Progenitor cell of endocrine pancreas (in vitro differentiated cells): ENCODE results near the gene GRIA4. TPM values are rescaled to one million over a fixed set of nuclear protein-coding genes. Genes with fewer than 3 reads are reported as not detected.

Experiments used
- DNase-seq: peaks from one replicate; pipeline ENCODE4 v3.0.0; 2021; ENCODE audit warnings: low spot score; ENCODE audit not compliant: unreplicated experiment
- H3K27ac Mint-ChIP-seq: 2 replicates; pipeline ENCODE4 v1.8.0; 2021; ENCODE audit warnings: mild to moderate bottlenecking, moderate library complexity, mixed read lengths
- H3K27me3 Mint-ChIP-seq: 2 replicates; pipeline ENCODE4 v1.8.0; 2021; ENCODE audit warnings: mixed read lengths
- H3K36me3 Mint-ChIP-seq: 2 replicates; pipeline ENCODE4 v1.8.0; 2022; ENCODE audit warnings: mixed read lengths; ENCODE audit not compliant: insufficient read depth
- H3K4me1 Mint-ChIP-seq: 2 replicates; pipeline ENCODE4 v1.8.0; 2021; ENCODE audit warnings: low read depth, mixed read lengths
- H3K4me3 Mint-ChIP-seq: 2 replicates; pipeline ENCODE4 v1.8.0; 2021; ENCODE audit warnings: low read depth, mild to moderate bottlenecking, moderate library complexity, mixed read lengths
- H3K9me3 Mint-ChIP-seq: 2 replicates; pipeline ENCODE4 v1.8.0; 2021; ENCODE audit warnings: low read depth, mixed read lengths
- total RNA-seq: library from RNA; stranded (reverse); gene quantifications from 2 replicates; pipeline ENCODE4 v1.2.1, GENCODE V29; 2021
- TF ChIP-seq, protein P1 (sequence below): fragments of 200-600 bp; sonication (generic); IDR thresholded peaks from one replicate; pipeline ENCODE4 v1.5.0; 2021; ENCODE audit warnings: antibody characterized with exemption, mild to moderate bottlenecking; ENCODE audit not compliant: unreplicated experiment

Gene GRIA4
- total RNA-seq, 1 donor from 2014 or later = 1.3 TPM

DNA sequence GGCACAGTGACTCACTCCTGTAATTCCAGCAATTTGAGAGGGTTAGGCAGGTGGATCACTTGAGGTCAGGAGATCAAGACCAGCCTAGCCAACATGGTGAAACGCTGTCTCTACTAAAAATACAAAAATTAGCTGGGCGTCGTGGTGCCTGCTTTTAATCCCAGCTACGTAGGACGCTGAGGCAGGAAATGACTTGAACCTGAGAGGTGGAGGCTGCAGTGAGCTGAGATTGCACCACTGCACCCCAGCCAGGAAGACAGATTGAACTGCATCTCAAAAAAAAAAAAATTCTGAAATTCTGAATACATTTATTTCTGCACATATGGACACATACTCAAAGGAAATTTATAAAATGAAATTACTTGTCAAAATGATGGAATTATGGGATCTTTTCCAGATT is 103.2 kb downstream of the GRIA4 start:
- no peaks in the 10 kb centered on the region for H3K9me3 Mint-ChIP-seq
- DNase-seq = no peak
- H3K4me1 Mint-ChIP-seq = no peaks in the 10 kb centered on the region
- H3K27ac Mint-ChIP-seq = no peak overlapping the region
- H3K36me3 Mint-ChIP-seq = no peaks in the 10 kb centered on the region
- no peaks in the 10 kb centered on the region for H3K27me3 Mint-ChIP-seq
- TF ChIP-seq, protein P1, sequence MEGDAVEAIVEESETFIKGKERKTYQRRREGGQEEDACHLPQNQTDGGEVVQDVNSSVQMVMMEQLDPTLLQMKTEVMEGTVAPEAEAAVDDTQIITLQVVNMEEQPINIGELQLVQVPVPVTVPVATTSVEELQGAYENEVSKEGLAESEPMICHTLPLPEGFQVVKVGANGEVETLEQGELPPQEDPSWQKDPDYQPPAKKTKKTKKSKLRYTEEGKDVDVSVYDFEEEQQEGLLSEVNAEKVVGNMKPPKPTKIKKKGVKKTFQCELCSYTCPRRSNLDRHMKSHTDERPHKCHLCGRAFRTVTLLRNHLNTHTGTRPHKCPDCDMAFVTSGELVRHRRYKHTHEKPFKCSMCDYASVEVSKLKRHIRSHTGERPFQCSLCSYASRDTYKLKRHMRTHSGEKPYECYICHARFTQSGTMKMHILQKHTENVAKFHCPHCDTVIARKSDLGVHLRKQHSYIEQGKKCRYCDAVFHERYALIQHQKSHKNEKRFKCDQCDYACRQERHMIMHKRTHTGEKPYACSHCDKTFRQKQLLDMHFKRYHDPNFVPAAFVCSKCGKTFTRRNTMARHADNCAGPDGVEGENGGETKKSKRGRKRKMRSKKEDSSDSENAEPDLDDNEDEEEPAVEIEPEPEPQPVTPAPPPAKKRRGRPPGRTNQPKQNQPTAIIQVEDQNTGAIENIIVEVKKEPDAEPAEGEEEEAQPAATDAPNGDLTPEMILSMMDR = no peak
- no peak overlapping the region for H3K4me3 Mint-ChIP-seq

DNA sequence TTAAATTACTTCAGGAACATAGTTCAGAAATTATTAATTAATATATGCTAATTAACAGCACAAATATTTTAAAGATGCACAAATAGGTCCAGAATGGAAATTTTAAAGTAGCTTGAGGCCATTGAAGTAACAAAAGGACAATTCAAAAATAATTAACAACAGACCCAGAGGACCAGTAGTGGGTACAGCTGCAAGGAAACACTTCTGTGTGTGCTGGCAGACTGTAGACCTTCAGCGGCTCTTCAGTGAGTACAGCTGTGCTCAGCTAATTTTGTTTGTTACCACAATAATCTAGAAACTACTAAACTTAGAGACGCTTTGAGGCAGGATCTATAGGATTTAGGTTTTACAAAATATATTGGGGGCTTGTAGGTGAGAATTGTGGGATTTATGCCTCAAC is 103.8 kb downstream of the GRIA4 start:
- Mint-ChIP-seq H3K36me3 (no peaks in the 10 kb centered on the region), H3K27ac (no peak overlapping the region)
- TF ChIP-seq, protein P1 = no peak

GRCh38 chr11:105718641-105719040 is 108.8 kb downstream of the GRIA4 start:
- Mint-ChIP-seq H3K27me3 (no peaks in the 10 kb centered on the region), H3K9me3 (no peaks in the 10 kb centered on the region), H3K27ac (no peak overlapping the region), H3K36me3 (no peaks in the 10 kb centered on the region), H3K4me3 (no peak overlapping the region), H3K4me1 (no peaks in the 10 kb centered on the region)
- TF ChIP-seq, protein P1 = no peak
- DNase-seq = no peak

More for the DNA sequence above, 103.8 kb downstream of the GRIA4 start:
- H3K27me3 Mint-ChIP-seq = no peaks in the 10 kb centered on the region
- H3K4me1 Mint-ChIP-seq = no peaks in the 10 kb centered on the region
- no peak overlapping the region for H3K4me3 Mint-ChIP-seq
- H3K9me3 Mint-ChIP-seq = no peaks in the 10 kb centered on the region
- DNase-seq = no peak

- Mint-ChIP-seq H3K4me3 (no peak overlapping the region), H3K9me3 (no peaks in the 10 kb centered on the region), H3K27ac (no peak overlapping the region), H3K36me3 (no peaks in the 10 kb centered on the region), H3K27me3 (no peaks in the 10 kb centered on the region), H3K4me1 (no peaks in the 10 kb centered on the region)
- DNase-seq = no peak
- TF ChIP-seq, protein P1 = no peak
These were observed 109.4 kb downstream of the GRIA4 start for GRCh38 chr11:105719073-105719822.

DNA sequence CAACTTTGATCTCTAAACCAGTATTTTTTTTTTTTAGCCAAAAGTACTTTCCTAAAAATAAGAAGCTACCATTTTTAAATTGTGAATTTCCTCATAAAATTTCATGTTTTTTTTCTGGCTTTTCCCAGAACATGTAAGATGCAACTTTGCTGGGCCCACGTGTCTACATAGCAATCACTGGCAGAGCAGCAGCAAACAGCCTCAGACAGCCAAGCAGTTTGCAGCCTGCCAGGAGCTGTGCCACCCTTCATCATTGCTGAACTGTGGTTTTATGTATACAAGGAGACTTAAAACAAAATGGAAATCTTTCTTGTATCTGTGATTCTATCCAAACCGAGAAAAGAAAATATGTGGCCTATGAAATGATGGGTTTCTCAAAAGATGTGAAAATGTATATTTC is 110.2 kb downstream of the GRIA4 start:
- Mint-ChIP-seq H3K4me3 (no peak overlapping the region), H3K4me1 (no peaks in the 10 kb centered on the region), H3K27ac (no peak overlapping the region), H3K9me3 (no peaks in the 10 kb centered on the region), H3K36me3 (no peaks in the 10 kb centered on the region), H3K27me3 (no peaks in the 10 kb centered on the region)
- no peak for DNase-seq
- TF ChIP-seq, protein P1 = no peak
